Measurements from ENCODE around the gene MSI2. TPM values are rescaled to one million over a fixed set of nuclear protein-coding genes. Genes with fewer than 3 reads are reported as not detected.

MSI2 gene
- total and polyA plus RNA-seq, 2 experiments from 2014 or later: 18.9 to 41.8 TPM

- TF ChIP-seq CTCF (conservative IDR thresholded peaks at IDR 0.05; ENCODE audit: low read depth in 2 of 2): no peak
- no peak for TF ChIP-seq ZNF462 (CRISPR knock-in tag; IDR thresholded peaks at IDR 0.05)
- TF ChIP-seq CREB1 (CRISPR knock-in tag; IDR thresholded peaks at IDR 0.05; ENCODE audit: low read depth): no peak
- TF ChIP-seq NANOG (IDR thresholded peaks at IDR 0.05; ENCODE audit: borderline replicate concordance): no peak
- no peak for TF ChIP-seq EZH2phosphoT487 (IDR thresholded peaks at IDR 0.05; ENCODE audit: unreplicated experiment)
- no peak for TF ChIP-seq EZH2 (IDR thresholded peaks at IDR 0.05; ENCODE audit: low read depth, unreplicated experiment)
Measured at GRCh38 chr17:57210224-57210553, 46.1 kb upstream of the MSI2 start (continued).

GRCh38 chr17:57210972-57211411 lies 45.3 kb upstream of the MSI2 start:
- H4K20me1 ChIP-seq (replicated peaks; ENCODE audit: insufficient read depth): no peaks in the 10 kb centered on the region
- Mint-ChIP-seq H3K27me3 (ENCODE audit: insufficient read depth, low read depth, poor library complexity) (no peaks in the 10 kb centered on the region), H3K27ac (no peak overlapping the region), H3K9me3 (peaks cover 21% of the 10 kb centered on the region; the same call in 2 of the 3 replicates), H3K4me1 (peaks cover 3% of the 10 kb centered on the region; the same call in 1 of the 3 replicates), H3K36me3 (ENCODE audit: low read depth) (no peaks in the 10 kb centered on the region), H3K4me3 (no peak overlapping the region)
- H3K4me3 ChIP-seq: no peak overlapping the region
- no peak overlapping the region; the same call in 1 of the 2 replicates for H2AFZ ChIP-seq
- DNase-seq (ENCODE audit: low spot score) (no peak), ATAC-seq (peak; percentile 29; the same call in 1 of the 3 replicates)
- H3K4me2 ChIP-seq: no peak overlapping the region
- H3K27me3 ChIP-seq (ENCODE audit: insufficient read depth): no peaks in the 10 kb centered on the region
- H3K4me1 ChIP-seq (ENCODE audit: insufficient read depth): no peaks in the 10 kb centered on the region
- H3K79me2 ChIP-seq (replicated peaks; ENCODE audit: insufficient read depth): no peaks in the 10 kb centered on the region
- peaks cover 9% of the 10 kb centered on the region; the same call in 1 of the 2 replicates for H3K9me2 ChIP-seq (ENCODE audit: insufficient read depth)
- no peak overlapping the region for H3K27ac ChIP-seq (ENCODE audit: low read depth)
- H3K36me3 ChIP-seq (ENCODE audit: insufficient read depth): no peaks in the 10 kb centered on the region
- H3F3A ChIP-seq (replicated peaks; ENCODE audit: low read depth): no peaks in the 10 kb centered on the region
- TF ChIP-seq EZH2phosphoT487 (IDR thresholded peaks at IDR 0.05; ENCODE audit: unreplicated experiment) (no peak), ZNF114 (CRISPR knock-in tag; IDR thresholded peaks at IDR 0.05) (no peak), REST (IDR thresholded peaks at IDR 0.05; ENCODE audit: unreplicated experiment) (no peak), POLR2AphosphoS5 (IDR thresholded peaks at IDR 0.05; ENCODE audit: low read depth) (no peak), JUNB (IDR thresholded peaks at IDR 0.05; ENCODE audit: unreplicated experiment) (no peak)

Measured in GM23338 (cell line).